Measurements from ENCODE around the gene SLC25A15.
"Not testable (repeated sequence)": the region's sequence is repeated elsewhere in the genome, so short reads cannot be mapped to it uniquely, and the experiment has no call there.

SLC25A15 gene

GRCh38 chr13:40782971-40783370 is 6.4 kb upstream of the SLC25A15 start:
- DNase-seq: not testable (repeated sequence)

DNA sequence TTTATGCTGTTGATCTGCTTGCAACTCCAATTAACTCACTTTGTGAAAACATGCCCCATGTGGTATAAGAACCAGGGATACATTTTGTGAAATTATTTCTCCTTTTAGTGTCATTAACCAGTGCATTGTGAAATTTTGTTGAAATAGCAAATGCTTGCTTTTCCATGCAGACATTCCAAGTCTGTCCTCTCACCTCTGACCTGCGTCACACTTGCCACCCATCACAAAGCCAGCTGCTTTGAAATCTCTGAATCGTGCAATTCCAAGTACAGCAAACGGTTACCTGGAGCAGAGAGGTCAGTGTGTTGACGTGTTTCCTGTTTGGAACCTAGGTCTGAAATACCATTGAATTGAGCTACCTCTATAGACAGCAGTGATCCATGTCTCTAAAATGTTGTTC is 4.9 kb upstream of the SLC25A15 start:
- no peak for DNase-seq

GRCh38 chr13:40786568-40786996 is 2.8 kb upstream of the SLC25A15 start:
- no peak for DNase-seq

GRCh38 chr13:40787062-40787461 is 2.3 kb upstream of the SLC25A15 start:
- DNase-seq: no peak

DNA sequence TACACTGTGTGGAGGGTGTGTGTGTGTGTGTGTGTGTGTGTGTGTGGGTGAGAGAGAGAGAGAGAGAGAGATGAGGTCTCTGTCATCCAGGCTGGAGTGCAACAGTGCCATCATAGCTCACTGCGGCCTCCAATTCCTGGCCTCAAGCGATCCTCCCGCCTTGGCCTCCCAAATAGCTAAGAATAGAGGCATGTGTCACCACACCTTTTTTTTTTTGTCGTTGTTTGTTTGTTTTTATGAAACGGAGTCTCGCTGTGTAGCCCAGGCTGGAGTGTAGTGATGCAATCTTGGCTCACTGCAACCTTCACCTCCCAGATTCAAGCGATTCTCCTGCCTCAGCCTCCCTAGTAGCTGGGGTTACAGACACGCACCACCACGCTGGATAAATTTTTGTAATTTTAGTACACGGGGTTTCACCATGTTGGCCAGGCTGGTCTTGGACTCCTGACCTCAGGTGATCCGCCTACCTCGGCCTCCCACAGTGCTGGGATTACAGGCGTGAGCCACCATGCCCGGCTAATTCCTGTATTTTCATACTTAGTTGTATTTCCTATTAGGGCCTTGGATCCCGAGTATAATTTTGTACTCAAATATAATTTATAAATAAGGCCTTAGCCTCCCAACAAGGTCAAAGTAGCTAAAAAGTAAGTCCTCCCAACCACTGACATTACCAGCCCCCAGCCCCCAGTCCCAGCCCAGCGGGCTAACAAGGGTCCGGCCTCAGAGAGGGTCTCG is 704 bp upstream of the SLC25A15 start:
- not testable (repeated sequence) for DNase-seq

DNA sequence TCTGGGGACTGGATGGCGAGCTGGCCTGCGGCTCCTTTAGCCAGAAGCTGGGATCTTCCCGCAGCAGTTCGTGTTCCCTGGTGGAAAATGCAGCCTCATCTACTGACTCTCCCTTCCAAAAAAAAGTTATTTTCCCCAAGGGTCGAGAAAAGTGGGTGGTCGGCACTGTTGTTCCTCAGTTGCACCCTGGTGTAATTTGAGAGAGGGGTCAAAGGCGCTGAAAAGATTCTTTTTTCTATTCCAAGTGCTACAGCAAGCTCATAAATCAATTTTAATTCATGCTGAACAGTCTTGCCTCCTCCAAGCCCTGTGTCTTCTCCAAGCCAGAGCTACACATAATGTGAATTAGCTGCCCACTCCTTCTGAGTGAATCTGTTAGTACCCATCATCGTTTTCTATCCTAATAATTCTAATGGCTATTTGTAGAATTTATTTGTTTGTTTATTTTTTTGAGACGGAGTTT is 774 bp downstream of the SLC25A15 start:
- DNase-seq: no peak

- DNase-seq: no peak
Observed at GRCh38 chr13:40792284-40793051, 3.1 kb downstream of the SLC25A15 start.

DNA sequence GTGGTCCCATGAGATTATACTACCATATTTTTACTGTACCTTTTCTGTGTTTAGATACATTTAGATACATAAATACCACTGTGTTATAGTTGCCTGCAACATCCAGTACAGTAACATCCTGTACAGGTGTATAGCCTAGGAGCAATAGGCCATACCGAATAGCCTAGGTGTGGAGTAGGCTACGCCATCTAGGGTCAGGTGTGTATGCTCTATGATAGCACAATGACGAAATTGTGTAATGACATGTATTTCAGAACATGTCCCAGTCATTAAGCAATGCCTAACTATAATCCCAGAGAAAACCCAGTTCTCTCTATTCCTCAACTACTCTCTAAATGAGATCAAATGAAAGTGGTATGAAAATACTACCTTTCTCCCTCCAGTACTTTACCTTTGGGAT is 3.9 kb downstream of the SLC25A15 start:
- no peak for DNase-seq

DNA sequence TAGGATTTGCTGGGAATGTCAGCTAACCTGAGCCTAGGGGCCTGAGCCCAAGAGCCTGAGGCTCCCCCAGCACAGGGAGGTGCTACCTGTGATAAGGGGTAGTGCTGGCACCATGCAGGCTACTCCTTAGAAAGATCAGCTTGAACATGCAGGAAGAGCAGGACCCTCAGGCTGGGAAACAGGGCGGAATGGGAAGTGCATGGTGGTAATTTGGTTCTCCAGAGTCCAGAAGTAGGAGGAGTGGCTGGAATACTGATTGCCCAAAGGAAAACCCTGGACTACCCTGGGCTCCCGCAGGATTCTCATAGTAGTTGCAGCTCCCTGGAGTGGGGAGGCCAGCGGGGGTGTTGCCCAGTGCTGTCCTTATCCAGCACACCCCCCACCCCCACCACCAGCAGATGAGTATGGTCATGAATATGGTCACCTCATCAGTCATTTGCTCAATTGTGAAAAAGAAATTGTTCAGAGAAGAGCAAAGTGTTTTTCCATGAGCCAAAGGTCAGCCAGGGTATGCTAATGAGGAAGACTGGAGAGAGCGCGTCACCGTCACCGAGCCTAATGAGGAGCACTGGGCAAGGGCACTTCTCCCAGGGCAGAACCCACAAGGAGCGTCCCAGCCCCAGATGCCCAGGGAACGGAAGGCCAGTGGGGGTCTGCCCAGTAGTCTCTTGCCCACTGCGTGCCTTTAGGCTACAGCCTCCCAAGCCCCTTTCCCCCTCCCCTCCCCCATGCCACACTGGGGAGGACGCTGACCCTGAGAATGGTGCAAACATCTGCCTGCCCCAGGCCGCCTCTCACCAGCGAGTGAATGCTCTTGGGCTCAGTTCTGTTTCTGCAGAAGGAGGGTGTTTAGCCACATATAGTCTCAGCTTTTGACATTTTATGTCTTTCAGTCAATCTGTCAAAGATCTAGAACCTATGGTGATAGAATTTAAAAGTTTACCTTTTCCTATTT is 5.3 kb downstream of the SLC25A15 start:
- no peak for DNase-seq

DNA sequence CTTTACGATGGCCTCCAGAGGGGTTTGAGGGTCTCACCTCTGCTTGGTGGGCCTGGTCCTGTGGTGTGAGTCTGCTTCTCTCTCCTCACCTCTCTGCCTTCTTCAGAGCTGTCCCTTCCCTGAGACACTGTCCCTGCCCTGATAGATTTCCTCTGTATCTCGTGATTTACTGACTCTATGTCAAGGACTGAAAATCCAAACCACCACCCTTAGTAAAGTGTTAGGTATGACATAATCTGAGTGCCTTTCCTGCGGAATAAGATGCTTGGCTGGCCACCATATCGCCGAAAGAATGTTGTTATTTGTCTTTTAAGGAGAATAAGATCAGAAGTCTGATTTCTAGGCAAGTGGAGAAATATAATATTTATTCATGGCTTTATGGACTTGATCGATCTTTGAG is 7.2 kb downstream of the SLC25A15 start:
- no peak for DNase-seq

DNA sequence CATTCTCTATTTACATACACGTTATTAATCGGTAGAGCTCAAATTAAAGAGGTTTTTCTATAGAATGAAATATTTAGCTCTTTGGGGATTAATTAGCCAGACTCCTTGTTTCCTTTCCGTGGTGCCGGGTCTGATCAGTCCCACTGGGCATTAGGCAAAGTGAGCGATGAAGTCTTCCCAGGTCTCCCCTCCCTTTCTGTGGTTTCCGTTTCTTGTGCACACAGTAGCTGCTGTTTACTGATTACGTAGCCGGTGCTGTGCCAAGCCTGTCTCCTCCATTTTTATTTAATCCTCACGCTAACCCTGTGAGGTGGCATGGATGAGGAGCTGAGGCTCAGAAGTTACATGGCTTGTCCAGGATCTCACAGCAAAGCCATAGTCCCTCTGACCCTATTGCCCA is 9.0 kb downstream of the SLC25A15 start:
- peak; percentile 27 for DNase-seq

DNA sequence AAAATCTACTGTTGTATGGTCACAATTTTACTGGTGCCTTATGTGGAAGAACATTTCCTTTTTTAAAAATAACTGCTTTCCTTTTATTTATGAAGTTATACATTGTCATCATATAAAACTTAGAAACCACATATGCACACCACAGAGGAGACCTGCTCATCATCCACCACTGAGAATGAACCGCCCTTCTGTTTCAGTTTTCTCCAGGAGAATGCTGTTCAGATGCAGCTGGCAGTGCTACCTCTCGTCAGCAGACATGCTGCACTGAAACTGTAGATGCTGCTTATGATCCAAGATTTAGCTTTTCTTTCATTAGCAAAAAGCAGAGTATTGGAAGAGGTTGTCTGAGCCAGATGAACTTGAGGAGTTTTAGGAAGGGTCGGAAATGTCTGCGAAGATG is 10.1 kb downstream of the SLC25A15 start:
- no peak for DNase-seq

DNA sequence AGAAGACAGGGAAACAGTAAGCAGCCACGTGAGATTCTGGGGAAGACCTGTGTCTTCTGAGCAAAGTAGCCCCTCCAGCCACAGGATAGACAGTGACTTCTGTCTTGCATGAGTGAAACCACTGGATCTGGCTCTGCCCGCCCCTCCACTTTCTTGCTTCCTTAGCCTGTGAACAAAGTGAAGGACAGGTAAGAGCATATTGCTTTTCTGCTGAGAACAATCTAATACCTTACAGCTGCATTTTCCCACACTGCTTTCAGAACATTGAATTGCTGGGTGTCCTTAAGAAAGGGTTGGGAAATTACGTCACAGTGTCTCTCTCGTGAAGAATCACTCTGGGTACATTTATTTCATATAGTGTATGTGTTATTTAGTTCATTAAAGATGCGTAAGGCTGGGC is 11.1 kb downstream of the SLC25A15 start:
- DNase-seq: no peak

- no peak for DNase-seq
Observed at GRCh38 chr13:40801255-40802217, 12.1 kb downstream of the SLC25A15 start.

GRCh38 chr13:40803316-40803715 is 13.9 kb downstream of the SLC25A15 start:
- no peak for DNase-seq

DNA sequence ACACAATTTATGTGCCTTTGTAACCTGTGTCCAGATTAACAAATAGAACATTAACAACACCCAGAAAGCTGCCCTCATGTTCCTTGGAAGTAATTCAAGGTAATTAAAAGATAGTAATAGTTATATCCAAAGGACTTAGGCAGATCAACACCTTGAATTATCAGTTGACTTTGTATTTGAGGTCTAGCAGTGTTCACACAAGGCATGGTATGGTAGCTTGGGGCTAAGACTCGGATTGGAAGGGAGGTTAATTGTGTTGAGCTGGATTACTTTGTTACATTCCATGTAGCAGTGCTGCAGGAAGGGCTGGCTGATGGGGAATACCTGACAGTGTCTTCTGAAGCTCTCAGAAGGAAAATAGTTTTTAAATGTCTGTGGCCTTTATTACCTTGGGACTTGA is 16.8 kb downstream of the SLC25A15 start:
- no peak for DNase-seq

DNA sequence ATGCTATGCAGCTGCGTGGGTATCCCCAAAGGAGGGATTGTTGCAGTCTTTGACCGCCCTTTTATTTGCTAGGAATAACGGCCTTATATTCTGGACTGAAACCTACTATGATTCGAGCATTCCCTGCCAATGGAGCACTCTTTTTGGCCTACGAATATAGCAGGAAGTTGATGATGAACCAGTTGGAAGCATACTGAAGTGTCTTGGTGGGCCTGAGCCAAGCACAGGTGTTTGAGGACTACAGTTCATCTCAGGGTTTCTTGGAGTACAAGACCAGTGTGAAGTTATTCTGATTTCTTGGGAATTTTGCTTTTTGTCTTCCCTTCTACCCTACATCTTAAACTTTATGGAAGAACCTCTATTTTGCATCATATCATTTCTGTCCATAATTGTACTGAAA is 20.1 kb downstream of the SLC25A15 start:
- DNase-seq: no peak

GRCh38 chr13:40812102-40812501 is 22.7 kb downstream of the SLC25A15 start:
- no peak for DNase-seq

DNA sequence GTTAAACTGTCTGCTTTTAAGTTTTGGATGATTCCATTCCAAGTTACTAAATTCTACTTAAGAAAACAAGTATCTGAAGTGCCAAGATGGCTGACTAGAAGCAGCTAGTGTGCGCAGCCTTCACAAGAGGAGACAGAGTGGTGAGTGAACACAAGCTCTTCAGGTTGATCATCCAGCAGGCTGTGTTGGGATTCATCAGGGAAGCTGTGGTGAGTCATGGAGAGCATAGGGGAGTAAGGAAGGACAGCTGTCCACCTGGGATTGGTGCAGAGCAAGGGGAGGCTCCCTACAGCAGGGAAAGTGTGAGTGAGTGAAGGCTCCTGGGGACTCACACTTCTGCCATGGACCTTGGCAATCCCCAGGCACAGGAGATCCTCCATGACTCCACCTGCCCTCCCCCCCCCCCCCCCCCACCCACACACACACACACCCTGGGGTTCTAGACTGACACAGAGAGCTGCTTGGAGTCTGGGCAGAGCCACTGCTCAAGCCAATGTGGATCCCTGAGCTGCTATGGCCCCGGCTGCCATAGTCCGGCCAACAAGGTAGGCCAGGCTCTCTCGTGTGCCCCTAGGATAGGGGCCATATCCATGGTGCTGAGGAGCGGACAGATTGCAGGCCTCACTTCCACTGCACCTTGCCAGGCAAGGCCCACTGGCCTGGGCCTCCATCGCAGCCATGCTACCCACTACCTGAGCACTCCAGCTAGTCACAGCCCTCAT is 23.5 kb downstream of the SLC25A15 start:
- no peak for DNase-seq

GRCh38 chr13:40813667-40814454 is 24.4 kb downstream of the SLC25A15 start:
- no peak for DNase-seq
